GM15510 (cell line): ENCODE measurements around the gene PSMD7.

Experiments
- POLR2A ChIP-seq: IDR thresholded peaks from 3 replicates; pipeline ENCODE4 v1.6.1; 2011; ENCODE audit warnings: borderline replicate concordance; ENCODE audit not compliant: insufficient read length; ENCODE audit errors: extremely low read depth

The PSMD7 gene

DNA sequence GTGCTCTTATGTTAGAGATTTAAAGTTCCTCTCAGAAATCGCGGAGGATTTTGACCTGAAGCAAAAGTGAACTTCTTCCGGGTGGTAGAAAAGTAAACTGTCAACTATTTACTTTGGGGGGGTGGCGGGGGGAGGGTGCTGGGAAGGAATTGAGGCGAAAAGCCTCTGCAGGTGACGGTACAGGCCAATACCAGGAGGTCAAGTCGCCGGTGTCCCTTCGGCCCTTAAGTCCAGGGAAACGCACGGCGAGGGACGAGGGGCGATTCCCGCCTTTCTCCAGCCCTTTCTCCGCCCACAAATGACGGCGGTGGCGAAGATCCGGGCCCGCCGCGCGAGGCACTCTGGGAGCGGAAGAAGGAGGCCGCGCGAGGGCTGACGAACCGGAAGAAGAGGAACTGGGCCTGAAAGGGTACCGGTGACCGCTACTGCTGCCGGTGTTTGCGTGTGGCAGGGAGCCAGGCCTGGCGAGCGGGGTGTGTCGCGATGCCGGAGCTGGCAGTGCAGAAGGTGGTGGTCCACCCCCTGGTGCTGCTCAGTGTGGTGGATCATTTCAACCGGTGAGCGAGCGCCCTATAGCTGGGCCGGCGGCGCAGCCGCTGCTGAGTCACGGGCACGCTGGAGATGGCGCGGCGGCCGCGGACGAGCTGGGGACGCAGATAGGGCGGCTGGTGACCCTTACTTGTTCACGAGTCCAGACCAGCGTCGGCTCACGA lies at the start of gene PSMD7:
Gene PSMD7 (plus strand): TSS at position 383 of the 713 bp plus-strand sequence. CDS start 101 bp downstream, at position 484.
- peak; percentile 85 for TF ChIP-seq POLR2A

DNA sequence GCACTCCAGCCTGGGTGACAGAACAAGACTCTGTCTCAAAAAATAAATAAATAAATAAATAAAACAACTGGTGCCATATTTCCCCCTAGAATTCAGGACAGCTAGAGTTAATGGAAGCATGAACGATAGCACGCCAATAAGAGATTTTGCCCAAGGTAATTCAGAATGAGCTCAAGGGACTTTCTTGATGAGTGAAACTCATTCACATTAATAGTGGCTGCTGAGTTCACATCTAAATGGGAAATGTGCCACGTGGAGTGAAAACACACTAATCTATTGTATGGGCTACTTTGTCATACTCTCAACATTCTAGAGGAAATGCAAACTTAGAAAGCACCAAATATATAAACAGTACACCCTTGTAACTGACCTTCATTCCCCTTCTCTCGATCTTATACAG lies 47.4 kb upstream of the PSMD7 start:
- TF ChIP-seq POLR2A, result no peak

DNA sequence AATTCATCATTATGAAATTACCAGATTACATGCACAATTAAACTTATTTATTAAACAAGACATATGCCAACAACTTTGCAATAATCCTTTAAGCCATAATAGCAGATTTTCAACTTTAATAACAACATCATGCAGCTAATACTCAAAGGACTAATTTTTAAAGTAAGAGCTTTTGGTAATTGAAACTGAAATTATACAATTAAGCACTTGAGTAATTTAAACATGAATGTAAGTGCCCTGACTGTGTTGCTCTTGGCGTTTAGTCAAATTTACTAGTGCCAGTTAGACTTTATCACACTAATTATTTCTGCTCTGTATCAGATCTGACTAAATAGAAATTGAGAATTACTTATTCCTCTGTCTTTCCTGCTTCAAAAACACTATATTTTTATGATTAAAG lies 46.8 kb upstream of the PSMD7 start:
- no peak for TF ChIP-seq POLR2A

DNA sequence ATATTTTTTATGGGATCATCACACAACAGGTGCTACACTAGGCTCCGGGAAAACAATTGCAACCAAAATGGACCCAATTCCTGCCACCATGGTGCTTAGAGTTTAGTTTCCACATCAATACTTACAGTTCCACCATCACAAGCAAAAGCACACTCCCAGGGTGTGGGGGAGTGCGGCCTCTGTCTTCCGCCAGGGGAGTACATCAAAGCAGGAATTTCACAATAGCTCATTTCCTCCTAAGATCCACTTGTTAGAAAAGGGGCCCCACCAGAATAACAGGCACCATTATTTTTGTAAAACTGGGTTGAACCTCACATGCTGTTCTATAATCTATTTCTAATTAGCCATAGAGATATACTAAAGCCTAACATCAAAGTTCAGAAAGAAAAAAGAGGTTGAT lies 44.3 kb upstream of the PSMD7 start:
- no peak for TF ChIP-seq POLR2A

DNA sequence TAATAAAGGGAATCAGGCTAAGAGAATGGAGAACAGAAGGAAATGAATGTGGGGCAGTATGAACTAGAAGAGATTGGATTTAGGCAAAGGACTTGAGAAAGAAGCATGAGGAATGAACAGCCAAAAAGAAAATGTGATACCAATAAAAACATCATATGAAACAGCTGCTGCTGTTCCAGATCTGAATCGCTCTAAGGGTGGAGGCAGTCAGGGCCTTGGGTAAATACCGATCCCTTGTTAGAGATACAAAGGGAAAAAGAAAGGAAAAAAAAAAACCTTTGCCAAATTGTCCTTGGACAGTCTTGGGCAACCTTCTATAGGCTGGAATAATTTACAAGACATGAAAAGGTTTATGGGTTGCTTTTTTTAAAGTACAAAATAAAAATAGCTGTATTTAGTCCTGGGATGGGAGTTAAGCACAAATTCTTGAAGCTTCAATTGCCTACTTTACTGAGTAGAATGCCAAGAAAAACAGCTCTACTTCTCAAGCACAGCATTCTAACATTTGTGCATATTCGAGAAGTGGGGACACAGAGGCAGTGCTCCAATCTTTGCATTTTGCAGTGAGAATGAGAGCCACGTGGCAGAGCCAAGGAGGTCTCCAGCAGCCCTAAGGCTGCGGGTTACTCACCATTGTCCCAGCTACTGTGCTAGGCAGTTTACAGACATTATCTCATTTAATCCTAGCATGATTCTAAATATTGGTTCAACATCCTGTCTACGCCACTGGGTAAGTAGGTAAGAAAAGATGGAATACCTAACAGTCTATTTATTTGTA lies 43.3 kb upstream of the PSMD7 start:
- no peak for TF ChIP-seq POLR2A

DNA sequence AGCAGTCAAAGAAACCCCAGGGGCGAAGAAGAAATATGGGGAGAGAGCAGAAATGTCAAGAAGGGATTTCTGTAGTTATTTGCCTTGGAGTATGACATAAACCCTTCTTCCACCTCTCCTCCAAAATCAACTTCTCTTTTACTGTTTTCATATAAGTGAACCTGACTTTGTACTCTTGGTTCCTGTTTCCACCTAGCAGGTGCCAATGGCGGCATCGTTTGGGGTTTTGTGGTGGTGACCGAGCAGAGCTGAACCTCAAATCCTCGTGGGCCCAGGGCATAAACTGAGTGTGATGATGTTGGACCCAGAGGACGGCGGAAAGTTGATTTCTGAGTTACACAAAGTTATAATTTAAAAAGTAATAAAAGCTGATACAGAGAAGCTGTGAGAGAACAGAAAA lies 39.6 kb upstream of the PSMD7 start:
- TF ChIP-seq POLR2A, result no peak

DNA sequence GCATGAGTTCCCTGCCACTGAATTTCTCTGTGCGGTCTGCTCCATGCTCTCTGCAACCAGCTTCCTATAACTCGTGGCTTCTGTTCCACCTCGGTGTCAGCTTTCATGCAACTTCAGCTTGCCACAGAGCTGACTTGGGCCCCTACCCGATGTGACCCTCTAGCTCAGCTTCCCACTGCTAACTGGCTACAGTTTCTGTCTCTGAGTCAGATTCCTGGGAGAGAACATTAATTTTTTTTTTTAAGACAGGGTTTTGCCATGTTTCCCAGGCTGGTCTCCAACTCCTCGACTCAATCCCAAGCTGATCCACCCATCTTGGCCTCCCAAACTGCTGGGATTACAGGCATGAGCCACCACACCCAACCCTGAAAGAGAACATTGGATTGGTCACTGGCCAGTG lies 35.5 kb upstream of the PSMD7 start:
- no peak for TF ChIP-seq POLR2A

DNA sequence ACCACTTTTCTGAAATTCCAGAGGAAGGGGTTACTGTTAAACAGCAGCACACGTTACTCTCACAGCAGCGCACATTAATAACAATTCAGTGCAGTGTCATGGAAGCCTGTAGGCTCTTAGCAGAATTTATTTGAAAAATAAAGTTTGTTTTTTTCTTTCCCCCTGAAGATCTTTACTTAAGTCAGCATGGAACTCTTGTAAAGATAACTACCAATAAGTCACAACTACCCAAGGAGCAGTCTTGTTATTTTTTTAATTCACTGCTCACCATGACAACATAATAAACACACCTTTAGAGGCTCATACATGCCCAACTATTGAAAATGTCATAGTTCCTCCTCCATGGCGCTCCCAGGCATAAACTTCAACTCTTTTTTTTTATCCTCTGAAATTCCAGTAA lies 31.8 kb upstream of the PSMD7 start:
- TF ChIP-seq POLR2A, result no peak

DNA sequence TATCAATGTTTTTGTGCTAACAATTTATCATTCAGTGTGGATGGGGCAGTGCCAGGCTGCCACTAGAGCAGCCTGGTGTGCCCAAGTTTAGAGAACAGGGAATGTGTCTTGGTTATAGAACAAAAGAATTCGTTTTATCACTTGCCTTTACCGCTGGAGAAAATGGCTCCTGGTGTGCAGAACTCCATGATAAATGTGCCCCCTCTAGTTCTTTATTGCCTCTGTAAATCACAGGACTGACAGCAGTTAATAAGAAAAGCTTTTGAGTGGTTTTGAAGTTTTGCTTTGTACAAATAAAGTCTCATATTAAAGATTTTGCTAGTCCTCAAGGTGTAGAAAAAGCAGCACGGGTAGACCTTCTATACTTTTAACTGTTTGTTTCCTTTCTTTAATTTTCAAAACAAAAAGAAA lies 28.2 kb upstream of the PSMD7 start:
- no peak for TF ChIP-seq POLR2A

DNA sequence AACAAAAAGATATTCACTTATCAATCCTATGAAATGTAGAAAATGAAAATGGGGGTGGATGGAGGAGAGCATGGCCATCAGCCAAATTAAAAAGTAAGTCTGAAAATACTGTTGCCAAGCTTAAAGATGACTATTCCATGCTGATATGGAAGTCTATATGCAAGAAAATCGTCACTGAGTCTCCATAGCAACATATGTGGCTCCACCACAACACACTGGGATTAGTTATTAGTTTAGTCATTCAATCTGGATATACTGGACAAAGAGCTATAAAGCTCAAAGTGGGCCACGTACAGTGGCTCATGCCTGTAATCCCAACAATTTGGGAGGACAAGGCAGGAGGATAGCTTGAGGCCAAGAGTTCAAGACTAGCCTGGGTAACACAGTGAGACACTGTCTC lies 24.7 kb upstream of the PSMD7 start:
- TF ChIP-seq POLR2A, result no peak

DNA sequence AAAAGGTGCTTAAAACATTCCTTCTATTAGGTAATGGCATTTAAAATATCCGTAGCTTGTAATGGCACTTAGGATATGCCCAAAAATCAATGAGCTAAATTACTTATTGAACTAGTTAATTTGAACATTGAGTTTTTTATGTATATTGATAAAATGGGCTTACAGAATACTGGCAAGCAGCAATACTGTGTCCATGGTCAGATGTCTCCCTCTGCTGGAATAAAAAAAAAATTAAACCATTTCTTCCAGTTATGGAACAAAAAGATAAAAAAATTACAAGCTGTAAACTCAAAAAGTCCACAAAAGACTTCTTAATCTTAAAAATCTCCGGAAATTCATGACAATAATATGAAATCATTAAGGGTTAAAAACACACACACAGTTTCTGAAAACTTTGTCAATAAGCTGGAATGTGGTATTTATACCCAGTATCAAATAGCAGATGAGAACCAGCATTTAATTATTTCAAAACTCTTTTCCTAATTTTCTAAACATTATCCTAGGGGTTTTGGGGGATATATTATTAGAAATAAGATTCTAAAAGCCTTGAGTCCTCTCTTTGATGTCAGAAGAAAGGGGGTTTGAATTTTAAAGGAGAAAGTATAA lies 21.5 kb upstream of the PSMD7 start:
- TF ChIP-seq POLR2A, result no peak

DNA sequence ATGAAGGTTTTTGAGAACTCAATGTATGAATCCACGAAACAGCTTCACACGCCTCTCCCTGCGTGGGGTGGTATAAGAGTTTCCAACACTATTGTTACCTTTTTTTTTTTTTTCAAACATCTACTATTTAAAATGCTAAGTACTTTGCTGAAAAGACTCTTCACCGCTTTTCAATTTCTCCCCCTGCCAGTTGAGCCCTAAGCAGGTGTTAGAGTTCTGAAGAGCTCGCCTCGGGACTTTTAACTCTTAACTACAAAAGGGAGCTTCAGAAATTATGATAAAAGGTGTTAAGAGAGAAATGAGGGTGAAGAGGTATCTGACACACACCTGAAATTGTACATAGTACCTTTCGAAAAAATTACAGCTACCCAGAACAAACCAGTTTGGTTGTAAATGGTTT lies 20.9 kb upstream of the PSMD7 start:
- no peak for TF ChIP-seq POLR2A

DNA sequence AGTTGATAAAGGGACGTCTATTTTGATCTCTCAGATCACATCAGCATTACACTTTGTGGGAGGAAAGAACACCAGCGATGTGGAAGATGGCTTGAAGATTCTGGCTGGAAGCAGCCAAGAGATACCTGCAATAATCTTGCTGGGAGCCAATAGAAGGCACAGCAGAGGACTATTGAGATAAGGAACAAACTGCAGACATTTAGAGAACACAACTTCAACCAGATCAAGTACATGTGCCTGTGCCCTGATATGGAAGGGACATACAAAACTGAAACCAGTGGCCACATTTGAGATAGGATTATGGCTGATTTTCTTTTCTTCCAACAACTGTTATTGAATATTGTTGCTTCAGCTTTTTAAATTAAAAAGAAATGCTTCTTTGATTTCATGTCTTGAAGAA lies 18.6 kb upstream of the PSMD7 start:
- TF ChIP-seq POLR2A, result no peak

DNA sequence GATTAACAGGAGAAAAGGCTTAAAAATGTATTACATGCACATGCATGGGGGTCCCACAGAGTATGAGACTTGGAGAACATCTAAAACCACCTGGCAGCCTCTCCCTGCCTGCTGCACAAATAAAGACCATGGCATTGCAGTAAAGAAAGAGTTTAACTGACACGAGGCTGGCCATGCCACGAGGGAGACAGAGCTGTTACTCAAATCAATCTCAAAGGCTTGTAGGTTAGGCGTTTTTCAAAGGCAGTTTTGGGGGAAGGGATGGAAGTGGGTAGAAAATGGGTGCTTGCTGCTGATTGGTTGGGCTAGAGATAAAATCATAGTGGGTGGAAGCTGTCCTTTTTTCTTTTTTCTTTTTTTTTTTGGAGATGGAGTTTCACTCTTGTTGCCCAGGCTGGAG lies 17.3 kb upstream of the PSMD7 start:
- no peak for TF ChIP-seq POLR2A

DNA sequence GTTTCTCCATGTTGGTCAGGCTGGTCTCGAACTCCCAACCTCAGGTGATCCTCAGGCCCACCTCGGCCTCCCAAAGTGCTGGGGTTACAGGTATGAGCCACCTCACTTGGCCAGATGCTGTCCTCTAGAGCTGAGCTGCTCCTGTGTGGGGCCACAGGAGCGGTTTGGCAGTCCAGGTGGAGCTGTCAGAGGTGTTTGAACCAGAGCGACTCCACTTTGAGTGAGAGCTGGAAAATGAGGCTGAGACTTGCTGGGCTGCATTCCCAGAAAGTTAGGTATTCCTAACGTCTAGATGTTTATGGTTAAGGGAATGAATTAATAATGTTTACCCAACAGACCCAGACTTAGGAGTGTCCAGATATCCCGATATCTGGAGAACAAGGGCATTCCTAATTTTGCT lies 16.8 kb upstream of the PSMD7 start:
- TF ChIP-seq POLR2A, result no peak

DNA sequence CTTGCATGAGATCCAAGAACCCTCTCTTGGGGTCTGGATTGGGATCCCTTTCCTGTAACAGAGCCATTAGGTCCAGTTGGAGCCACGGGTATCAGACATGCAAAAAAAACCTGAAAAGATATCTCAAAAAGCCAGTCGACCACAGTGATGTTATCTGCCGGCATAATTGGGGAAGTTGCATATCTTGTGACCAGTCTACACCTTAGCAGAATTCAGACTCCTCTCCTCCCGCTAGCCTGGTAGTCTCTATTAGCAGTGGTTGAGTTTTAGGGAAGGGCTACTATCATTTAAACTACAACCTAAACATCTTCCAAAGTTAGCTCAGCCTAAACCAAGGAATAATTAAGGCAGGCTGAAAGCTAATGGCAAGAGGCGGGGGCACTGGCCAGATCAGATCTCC lies 16.2 kb upstream of the PSMD7 start:
- TF ChIP-seq POLR2A, result no peak
